ENCODE data around the gene JAZF1.
"Not testable (repeated sequence)": the region's sequence is repeated elsewhere in the genome, so short reads cannot be mapped to it uniquely, and the experiment has no call there.

Gene JAZF1

GRCh38 chr7:27925573-27926201 lies 254.9 kb downstream of the JAZF1 start:
- DNase-seq, result no peak

- no peak for DNase-seq
Observed at GRCh38 chr7:27923642-27923980, 257.0 kb downstream of the JAZF1 start.

DNA sequence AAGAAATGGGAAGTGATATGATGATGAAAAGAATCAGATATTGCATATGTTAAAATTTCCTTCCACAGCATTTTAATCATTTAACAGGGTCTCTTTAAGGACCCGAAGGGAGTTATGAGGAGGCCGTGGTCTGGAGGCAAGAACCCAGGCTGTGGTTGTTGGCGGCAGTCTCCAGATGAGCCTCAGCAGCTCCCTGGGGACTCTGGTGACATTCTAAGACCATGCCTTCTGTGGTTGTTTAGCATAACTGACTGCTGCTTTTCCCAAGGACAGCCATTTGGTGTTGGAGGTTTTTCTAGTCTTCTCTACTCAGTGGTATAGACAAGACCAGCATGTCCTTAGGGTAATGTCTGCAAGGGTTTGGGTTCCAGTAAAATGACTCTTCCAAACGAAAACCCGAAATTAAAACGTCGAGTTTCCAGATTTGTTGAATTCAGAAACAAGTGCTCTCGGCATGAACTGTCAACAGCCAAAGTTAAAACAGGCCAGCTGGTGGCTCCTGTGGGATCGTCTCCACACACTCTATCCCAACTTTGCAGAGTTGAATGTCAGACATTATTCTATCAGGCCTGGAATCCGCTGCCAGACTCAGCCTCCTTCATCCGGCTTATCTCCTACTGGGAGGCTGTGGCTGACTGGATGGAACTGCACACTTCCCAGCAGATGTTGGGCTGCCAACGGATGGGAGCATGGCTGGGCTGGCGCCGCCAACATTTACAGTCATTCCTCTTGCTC lies 257.5 kb downstream of the JAZF1 start:
- no peak for DNase-seq

- DNase-seq, result not testable (repeated sequence)
Observed at GRCh38 chr7:27922389-27922788, 258.2 kb downstream of the JAZF1 start.

DNA sequence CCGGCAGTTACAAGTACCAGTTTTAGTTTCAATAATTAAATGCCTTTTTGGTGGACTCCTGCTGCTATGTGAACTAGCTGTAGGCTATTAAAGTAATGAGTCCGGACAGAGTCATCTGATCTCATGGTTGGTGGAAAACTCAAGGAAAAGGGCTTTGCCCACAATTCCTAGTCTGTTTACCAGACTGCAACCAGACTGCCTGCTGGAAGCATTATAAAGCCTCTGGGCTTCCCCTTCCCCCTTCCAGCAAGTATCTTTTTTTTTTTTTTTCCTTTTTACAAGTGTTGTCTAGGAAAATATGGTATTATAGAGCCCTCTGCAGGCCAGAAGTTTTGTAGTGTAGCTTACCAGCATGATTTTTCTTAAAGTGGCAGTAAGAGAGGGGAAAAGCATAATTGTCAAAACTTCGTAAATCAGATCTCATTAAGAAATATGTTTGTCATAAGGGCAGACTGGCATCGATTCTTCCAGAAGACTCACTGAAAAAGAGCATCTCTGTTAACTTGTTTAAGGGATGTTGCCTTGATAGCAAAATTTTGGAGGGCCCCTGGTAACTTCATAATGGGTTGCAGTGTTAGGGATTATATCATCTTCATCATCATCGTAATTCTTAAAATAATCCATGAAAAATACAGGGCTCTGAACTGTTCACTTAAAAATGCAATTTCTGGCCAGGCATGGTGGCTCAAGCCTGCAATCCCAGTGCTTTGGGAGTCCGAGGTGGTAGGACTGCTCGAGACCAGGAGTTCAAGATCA lies 259.3 kb downstream of the JAZF1 start:
- DNase-seq, result peak; percentile 10

GRCh38 chr7:27920281-27920946 lies 260.2 kb downstream of the JAZF1 start:
- no peak for DNase-seq

GRCh38 chr7:27918503-27918902 lies 262.1 kb downstream of the JAZF1 start:
- DNase-seq, result no peak

- DNase-seq, result no peak
Observed at GRCh38 chr7:27917774-27918314, 262.8 kb downstream of the JAZF1 start.

DNA sequence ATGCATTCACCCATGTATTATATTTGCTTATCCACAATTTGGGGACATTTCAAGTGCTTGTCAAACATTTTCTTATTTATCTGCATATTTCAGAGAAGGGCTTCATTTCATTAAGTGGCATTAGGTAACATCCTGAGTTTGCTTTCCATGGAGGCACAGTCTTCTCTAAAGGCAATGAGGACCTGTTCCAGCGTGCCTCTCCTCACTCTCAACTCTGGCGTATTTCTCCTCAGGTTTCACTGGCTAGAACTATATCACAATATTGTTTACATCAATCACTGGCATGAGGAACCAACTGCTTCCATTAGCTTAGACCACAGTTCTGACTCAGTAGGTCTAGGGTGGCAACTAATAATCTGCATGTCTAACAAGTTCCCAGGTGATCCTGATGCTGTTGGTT lies 263.5 kb downstream of the JAZF1 start:
- DNase-seq, result no peak

DNA sequence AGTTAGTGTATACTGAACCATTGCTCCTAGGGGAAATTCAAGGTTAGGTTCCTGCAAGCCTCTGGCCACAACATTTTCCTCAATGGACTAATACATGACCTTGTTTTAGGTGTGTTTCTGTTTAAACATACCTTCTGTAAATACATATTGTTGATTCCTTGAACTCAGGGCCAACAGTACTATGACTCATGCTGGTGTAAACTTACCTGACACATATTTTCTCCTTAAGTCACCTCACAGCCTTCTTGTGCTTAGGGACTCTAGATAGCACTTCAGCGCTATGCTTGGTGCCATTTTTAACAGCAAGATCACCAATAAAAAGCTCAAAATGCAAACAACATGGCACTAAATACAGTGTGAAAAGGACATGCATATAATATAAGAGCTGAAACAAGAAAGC lies 264.2 kb downstream of the JAZF1 start:
- no peak for DNase-seq

- DNase-seq, result no peak
Observed at GRCh38 chr7:27914409-27914808, 266.2 kb downstream of the JAZF1 start.

- DNase-seq, result no peak
Observed at GRCh38 chr7:27912751-27913150, 267.8 kb downstream of the JAZF1 start.

DNA sequence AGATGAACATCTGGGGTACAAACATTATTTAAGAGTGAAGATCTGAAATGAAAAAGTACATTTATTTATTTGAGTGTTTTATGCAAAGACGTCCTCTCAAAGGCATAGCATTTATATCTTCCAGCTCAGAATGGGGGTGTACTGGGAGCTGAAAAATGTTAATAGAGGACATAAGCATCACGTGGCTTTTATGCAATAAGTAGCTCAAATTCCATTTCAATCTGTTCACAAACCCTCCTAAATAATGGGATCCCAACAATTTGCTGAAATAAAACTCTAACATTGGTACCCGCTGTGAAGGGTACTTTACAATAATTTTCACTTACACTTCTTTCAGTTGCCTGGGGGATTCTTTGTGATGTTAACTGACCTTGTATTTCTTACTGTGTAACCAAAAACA lies 268.7 kb downstream of the JAZF1 start:
- DNase-seq, result no peak

GRCh38 chr7:27910326-27910725 lies 270.3 kb downstream of the JAZF1 start:
- DNase-seq, result no peak

DNA sequence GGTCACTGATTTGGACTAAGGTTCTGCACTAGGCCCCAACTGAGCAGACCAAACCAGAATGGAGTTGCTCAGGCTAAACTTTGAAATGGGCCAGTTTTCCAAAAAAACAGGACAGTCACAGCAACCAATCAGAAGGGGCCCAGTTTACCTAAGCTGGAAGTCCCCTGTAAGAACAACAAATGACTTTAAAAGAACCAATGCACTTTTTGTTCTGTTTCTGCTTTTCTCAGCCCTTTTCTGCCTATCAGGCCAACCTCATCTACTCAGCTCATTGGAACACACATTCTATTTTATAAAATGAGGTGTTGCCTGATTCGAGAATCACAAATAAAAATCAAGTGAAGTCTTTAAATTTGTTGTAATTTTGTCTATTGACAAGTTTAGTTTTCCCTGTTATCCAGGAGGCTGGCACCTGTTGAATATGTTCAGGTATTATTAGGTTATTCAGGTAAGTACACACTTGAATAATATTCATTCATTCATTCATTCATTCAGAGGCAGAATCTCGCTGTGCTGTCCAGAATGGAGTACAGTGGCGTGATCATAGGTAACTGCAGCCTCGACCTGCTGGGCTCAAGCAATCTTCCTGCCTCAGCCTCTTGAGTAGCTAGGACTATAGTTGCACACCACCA lies 271.9 kb downstream of the JAZF1 start:
- DNase-seq, result no peak

- DNase-seq, result no peak
Observed at GRCh38 chr7:27906385-27907091, 274.1 kb downstream of the JAZF1 start.

- no peak for DNase-seq
Observed at GRCh38 chr7:27905951-27906350, 274.6 kb downstream of the JAZF1 start.

GRCh38 chr7:27901028-27901760 lies 279.4 kb downstream of the JAZF1 start:
- DNase-seq, result peak; percentile 39

DNA sequence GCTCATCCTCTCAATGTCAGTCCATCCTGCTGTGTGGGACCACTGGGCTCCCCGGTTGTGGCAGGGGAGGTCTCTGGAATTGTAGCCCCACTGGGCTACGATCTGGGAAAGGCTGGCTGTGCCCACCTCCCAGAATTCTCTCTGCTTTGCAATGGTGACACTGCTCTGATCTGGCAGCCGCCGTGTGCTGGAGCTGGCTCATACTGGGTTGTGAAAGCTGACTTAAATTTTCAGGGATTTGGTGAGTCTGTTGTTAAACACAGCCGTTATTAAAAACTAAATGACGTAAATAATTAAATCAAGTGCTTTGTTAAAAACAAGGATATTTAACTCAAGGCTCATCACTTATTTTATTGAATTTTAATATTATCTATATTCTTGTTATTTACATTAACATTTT lies 280.6 kb downstream of the JAZF1 start:
- DNase-seq, result no peak

- peak; percentile 50 for DNase-seq
Observed at GRCh38 chr7:27899601-27900000, 281.0 kb downstream of the JAZF1 start.

GRCh38 chr7:27897441-27897847 lies 283.2 kb downstream of the JAZF1 start:
- no peak for DNase-seq

Data from activated CD4-positive, alpha-beta T cell treated with anti-CD3 and anti-CD28 coated beads for 48 hours (primary cell).